HCEC 1CT (cell line): Measurements from ENCODE around the gene CTNNA3.

Experiments
- DNase-seq: peaks from one replicate; pipeline ENCODE4 v3.0.0-alpha.2; 2017

CTNNA3 gene

GRCh38 chr10:67098461-67098860, 597.5 kb downstream of the CTNNA3 start:
- DNase-seq, result no peak

GRCh38 chr10:67095531-67095930, 600.5 kb downstream of the CTNNA3 start:
- no peak for DNase-seq

GRCh38 chr10:67088036-67088435, 608.0 kb downstream of the CTNNA3 start:
- DNase-seq, result no peak

- DNase-seq, result no peak
These were observed 608.9 kb downstream of the CTNNA3 start for GRCh38 chr10:67087135-67087425.

- DNase-seq, result no peak
These were observed 609.5 kb downstream of the CTNNA3 start for GRCh38 chr10:67086327-67087134.

GRCh38 chr10:67079126-67079525, 616.9 kb downstream of the CTNNA3 start:
- no peak for DNase-seq

GRCh38 chr10:67077376-67077775, 618.6 kb downstream of the CTNNA3 start:
- DNase-seq, result no peak

- DNase-seq, result no peak
These were observed 619.9 kb downstream of the CTNNA3 start for GRCh38 chr10:67076144-67076543.

GRCh38 chr10:67075491-67075971, 620.5 kb downstream of the CTNNA3 start:
- DNase-seq, result no peak

GRCh38 chr10:67072654-67073053, 623.3 kb downstream of the CTNNA3 start:
- DNase-seq, result no peak

GRCh38 chr10:67050415-67050814, 645.6 kb downstream of the CTNNA3 start:
- no peak for DNase-seq

- no peak for DNase-seq
These were observed 646.0 kb downstream of the CTNNA3 start for GRCh38 chr10:67049988-67050387.

GRCh38 chr10:67046507-67046906, 649.5 kb downstream of the CTNNA3 start:
- no peak for DNase-seq

- DNase-seq, result no peak
These were observed 650.6 kb downstream of the CTNNA3 start for GRCh38 chr10:67045404-67045803.

- no peak for DNase-seq
These were observed 653.0 kb downstream of the CTNNA3 start for GRCh38 chr10:67043041-67043440.

- no peak for DNase-seq
These were observed 659.2 kb downstream of the CTNNA3 start for GRCh38 chr10:67036808-67037207.

- no peak for DNase-seq
These were observed 662.1 kb downstream of the CTNNA3 start for GRCh38 chr10:67033878-67034277.

GRCh38 chr10:67022099-67022498, 673.9 kb downstream of the CTNNA3 start:
- DNase-seq, result no peak

GRCh38 chr10:67017218-67017617, 678.8 kb downstream of the CTNNA3 start:
- no peak for DNase-seq

GRCh38 chr10:67015225-67015624, 680.8 kb downstream of the CTNNA3 start:
- DNase-seq, result no peak

GRCh38 chr10:67011981-67012380, 684.0 kb downstream of the CTNNA3 start:
- no peak for DNase-seq

- DNase-seq, result no peak
These were observed 684.5 kb downstream of the CTNNA3 start for GRCh38 chr10:67011480-67011879.

- DNase-seq, result no peak
These were observed 690.0 kb downstream of the CTNNA3 start for GRCh38 chr10:67005981-67006380.

GRCh38 chr10:67004690-67005089, 691.3 kb downstream of the CTNNA3 start:
- no peak for DNase-seq
